Activated B cell treated with CpG ODN at 0.5 μM for 24 hours (primary cell): ENCODE data around the gene XRCC4. TPM values are rescaled to one million over a fixed set of nuclear protein-coding genes. Genes with fewer than 3 reads are reported as not detected.

ENCODE experiments used
- ATAC-seq: fragments of 200-7000 bp; cut with Tn5 transposase; one replicate; pipeline ENCODE4 v1.10.0; 2021; ENCODE audit warnings: low read depth, mild to moderate bottlenecking, moderate library complexity
- CTCF ChIA-PET: fragments of 350-600 bp; sonication (Branson Sonifier 250); formaldehyde crosslinking; loops from one replicate; lab custom pipeline; 2021; ENCODE audit warnings: antibody characterized with exemption; lab: Charles Lee
- POLR2A ChIA-PET: fragments of 350-600 bp; sonication (Branson Sonifier 250); formaldehyde crosslinking; loops from one replicate; lab custom pipeline; 2021; ENCODE audit warnings: antibody characterized with exemption; lab: Charles Lee
- DNase-seq: peaks from one replicate; pipeline ENCODE4 v3.0.0; 2022
- H3K27ac Mint-ChIP-seq: one replicate; pipeline ENCODE4 v1.8.0; 2020; ENCODE audit warnings: mixed read lengths
- H3K27me3 Mint-ChIP-seq: one replicate; pipeline ENCODE4 v1.8.0; 2021; ENCODE audit warnings: mixed read lengths
- H3K36me3 Mint-ChIP-seq: one replicate; pipeline ENCODE4 v1.8.0; 2021; ENCODE audit warnings: low read depth, mixed read lengths
- H3K4me1 Mint-ChIP-seq: one replicate; pipeline ENCODE4 v1.8.0; 2021; ENCODE audit warnings: mixed read lengths
- H3K4me3 Mint-ChIP-seq: one replicate; pipeline ENCODE4 v1.8.0; 2020; ENCODE audit warnings: mild to moderate bottlenecking, mixed read lengths
- H3K9me3 Mint-ChIP-seq: one replicate; pipeline ENCODE4 v1.8.0; 2020; ENCODE audit warnings: mixed read lengths
- CTCF ChIP-seq: fragments of 200-600 bp; IDR thresholded peaks from one replicate; pipeline ENCODE4 v1.8.0; 2022; ENCODE audit warnings: antibody characterized with exemption, mild to moderate bottlenecking
- intact Hi-C: fragments of 100-400 bp; cut with micrococcal nuclease; formaldehyde crosslinking; loops from one replicate; pipeline ENCODE4 v1.15.1; 2024
- total RNA-seq: library from RNA; stranded (reverse); gene quantifications from 2 replicates; pipeline ENCODE4 v1.2.3, GENCODE V29; 2022

The XRCC4 gene
- total RNA-seq, 1 donor from 2014 or later = 8.5 TPM

- H3K27me3 Mint-ChIP-seq = peaks cover 3% of the 10 kb centered on the region
- intact Hi-C loops = no loop called here
- DNase-seq (no peak), ATAC-seq (no peak)
- POLR2A ChIA-PET = no interaction called here
- no peak for TF ChIP-seq CTCF
- no peaks in the 10 kb centered on the region for H3K9me3 Mint-ChIP-seq
- H3K4me3 Mint-ChIP-seq = no peak overlapping the region
- H3K4me1 Mint-ChIP-seq = no peaks in the 10 kb centered on the region
- H3K27ac Mint-ChIP-seq = no peak overlapping the region
- CTCF ChIA-PET = no interaction called here
- H3K36me3 Mint-ChIP-seq = no peaks in the 10 kb centered on the region
These were observed 42.7 kb upstream of the XRCC4 start for GRCh38 chr5:83034528-83035207.

GRCh38 chr5:83035373-83036100 is 41.8 kb upstream of the XRCC4 start:
- POLR2A ChIA-PET = interaction anchor here (1.0 kb wide), 1 partner anchor 42 kb away, joined by 3 read pairs; the partner anchor contains the start of genes TMEM167A and XRCC4

GRCh38 chr5:83036991-83037575 is 40.3 kb upstream of the XRCC4 start:
- H3K36me3 Mint-ChIP-seq = no peaks in the 10 kb centered on the region
- intact Hi-C loops = no loop called here
- ATAC-seq (no peak), DNase-seq (no peak)
- no peak for TF ChIP-seq CTCF
- H3K27me3 Mint-ChIP-seq = peaks cover 3% of the 10 kb centered on the region
- no peaks in the 10 kb centered on the region for H3K9me3 Mint-ChIP-seq
- no peaks in the 10 kb centered on the region for H3K4me1 Mint-ChIP-seq
- ChIA-PET CTCF (no interaction called here), POLR2A (no interaction called here)
- no peak overlapping the region for H3K27ac Mint-ChIP-seq
- H3K4me3 Mint-ChIP-seq = no peak overlapping the region

More at GRCh38 chr5:83035373-83036100, 41.8 kb upstream of the XRCC4 start:
- no peak overlapping the region for H3K27ac Mint-ChIP-seq
- H3K36me3 Mint-ChIP-seq = no peaks in the 10 kb centered on the region
- DNase-seq (no peak), ATAC-seq (no peak)
- no peaks in the 10 kb centered on the region for H3K9me3 Mint-ChIP-seq
- peaks cover 3% of the 10 kb centered on the region for H3K27me3 Mint-ChIP-seq
- no peak for TF ChIP-seq CTCF
- H3K4me3 Mint-ChIP-seq = no peak overlapping the region
- CTCF ChIA-PET = interaction anchor here (0.6 kb wide), 1 partner anchor 1984 kb away, joined by 3 read pairs; no protein-coding TSS in a partner anchor
- intact Hi-C loops = no loop called here
- H3K4me1 Mint-ChIP-seq = no peaks in the 10 kb centered on the region

DNA sequence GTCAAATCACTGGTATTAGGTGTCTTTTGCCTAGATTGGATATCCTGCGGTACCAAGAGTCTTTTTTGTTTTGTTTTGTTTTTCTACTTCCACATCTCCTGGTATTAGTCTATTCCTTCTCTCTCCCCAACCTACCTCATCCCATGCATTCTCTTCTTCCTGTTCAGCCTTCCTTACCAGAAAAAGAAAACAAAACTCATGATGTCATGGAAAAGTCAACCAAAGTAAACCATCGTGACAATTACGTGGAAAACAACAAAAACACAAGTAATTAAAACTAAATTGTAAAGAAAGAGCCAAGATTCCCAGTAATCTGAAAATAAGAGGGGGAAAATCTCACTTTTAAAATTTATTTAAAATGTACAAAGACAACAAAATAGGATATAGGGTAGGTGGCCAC is 38.4 kb upstream of the XRCC4 start:
- no peak for DNase-seq
- ATAC-seq = no peak
- no peaks in the 10 kb centered on the region for H3K4me1 Mint-ChIP-seq
- ChIA-PET CTCF (no interaction called here), POLR2A (no interaction called here)
- no peak overlapping the region for H3K27ac Mint-ChIP-seq
- H3K9me3 Mint-ChIP-seq = no peaks in the 10 kb centered on the region
- intact Hi-C loops = no loop called here
- no peaks in the 10 kb centered on the region for H3K36me3 Mint-ChIP-seq
- no peak overlapping the region for H3K4me3 Mint-ChIP-seq
- no peak for TF ChIP-seq CTCF
- peaks cover 3% of the 10 kb centered on the region for H3K27me3 Mint-ChIP-seq

- CTCF ChIA-PET = no interaction called here
- intact Hi-C loops = no loop called here
These were observed 34.8 kb upstream of the XRCC4 start for GRCh38 chr5:83042507-83042906.

More at GRCh38 chr5:83042507-83042906, 34.8 kb upstream of the XRCC4 start:
- Mint-ChIP-seq H3K4me3 (no peak overlapping the region), H3K27me3 (no peaks in the 10 kb centered on the region), H3K4me1 (no peaks in the 10 kb centered on the region), H3K9me3 (no peaks in the 10 kb centered on the region), H3K36me3 (no peaks in the 10 kb centered on the region), H3K27ac (no peak overlapping the region)
- POLR2A ChIA-PET = no interaction called here
- ATAC-seq = no peak
- DNase-seq = no peak
- no peak for TF ChIP-seq CTCF
